ENCODE results near the gene EPHA5.
"Not testable (repeated sequence)": the region's sequence is repeated elsewhere in the genome, so short reads cannot be mapped to it uniquely, and the experiment has no call there.

The EPHA5 gene

GRCh38 chr4:65344278-65344825 lies 325.9 kb downstream of the EPHA5 start:
- DNase-seq, result no peak

DNA sequence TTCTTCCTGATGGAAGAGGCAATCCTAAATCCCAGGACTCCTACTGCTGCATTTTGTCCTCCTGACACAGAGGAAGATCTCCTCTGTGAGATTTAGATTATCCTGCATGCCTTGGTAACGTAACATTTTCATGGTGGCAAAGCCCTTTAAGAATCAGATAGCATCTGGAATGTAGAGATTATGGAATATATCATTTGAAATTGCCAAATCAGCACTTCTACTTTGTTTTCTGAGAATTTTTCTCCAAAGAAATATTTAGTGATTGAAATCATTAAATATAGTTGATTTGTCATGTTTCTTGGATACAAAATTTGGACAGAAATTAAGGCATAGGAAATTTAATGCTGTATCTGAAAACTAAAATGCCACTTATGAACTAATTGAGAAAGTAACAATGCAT lies 326.9 kb downstream of the EPHA5 start:
- no peak for DNase-seq

GRCh38 chr4:65341557-65341956 lies 328.7 kb downstream of the EPHA5 start:
- no peak for DNase-seq

- DNase-seq, result no peak
Observed at GRCh38 chr4:65340382-65341109, 329.7 kb downstream of the EPHA5 start.

DNA sequence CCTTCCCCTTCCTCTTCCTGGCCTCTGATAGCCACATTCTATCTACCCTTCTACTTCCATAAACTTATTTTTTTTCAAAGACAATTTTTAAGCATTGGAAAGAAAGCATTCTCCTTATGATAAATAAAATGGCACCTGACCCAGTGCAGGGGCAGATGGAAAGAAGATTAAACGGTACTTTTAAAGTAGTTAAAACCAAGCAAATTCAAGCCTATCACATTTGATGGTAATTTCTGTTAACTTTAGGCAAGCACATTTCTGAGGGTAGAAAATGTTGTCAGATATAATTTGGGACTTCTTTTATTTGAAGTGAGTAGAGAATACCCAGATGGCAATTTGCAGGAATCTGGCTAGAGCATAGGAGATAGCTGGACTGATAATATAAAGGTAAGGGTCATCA lies 332.9 kb downstream of the EPHA5 start:
- DNase-seq, result no peak

DNA sequence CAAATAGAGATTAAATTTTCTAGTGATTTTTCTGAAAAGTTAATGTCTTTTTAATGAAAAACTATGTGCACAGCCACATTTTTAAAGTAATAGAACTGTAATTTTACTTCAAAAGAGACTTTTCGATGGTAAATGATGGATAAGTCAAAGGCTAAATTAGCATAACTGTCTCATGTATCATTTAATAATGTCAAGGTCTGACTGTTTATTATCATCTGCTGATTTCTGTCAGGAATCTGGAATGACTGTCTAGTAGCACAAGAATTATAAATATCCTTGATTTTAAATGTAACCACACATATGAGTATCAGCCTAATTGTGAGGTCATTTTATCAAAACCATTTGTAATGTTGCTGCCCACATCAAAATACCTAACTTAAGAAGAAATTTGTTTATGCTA lies 333.8 kb downstream of the EPHA5 start:
- DNase-seq, result no peak

DNA sequence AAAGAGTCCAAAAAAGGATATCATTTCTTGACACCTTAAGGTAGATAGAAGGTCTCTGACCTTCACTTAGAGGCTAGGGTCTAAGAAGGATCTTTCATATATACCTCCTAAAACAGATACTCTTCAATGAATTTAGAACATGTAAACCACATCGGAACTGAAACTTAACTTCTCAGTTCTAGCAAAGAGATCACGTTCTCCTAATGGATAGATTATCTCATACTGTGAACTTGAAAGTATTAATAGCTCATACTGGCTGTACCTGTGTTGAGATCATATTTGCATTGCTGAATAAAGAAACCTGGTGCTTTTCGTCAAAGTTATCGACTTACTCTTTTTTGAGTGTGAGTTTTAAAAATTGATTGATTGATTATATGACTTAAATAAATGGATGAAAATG lies 353.8 kb downstream of the EPHA5 start:
- no peak for DNase-seq

DNA sequence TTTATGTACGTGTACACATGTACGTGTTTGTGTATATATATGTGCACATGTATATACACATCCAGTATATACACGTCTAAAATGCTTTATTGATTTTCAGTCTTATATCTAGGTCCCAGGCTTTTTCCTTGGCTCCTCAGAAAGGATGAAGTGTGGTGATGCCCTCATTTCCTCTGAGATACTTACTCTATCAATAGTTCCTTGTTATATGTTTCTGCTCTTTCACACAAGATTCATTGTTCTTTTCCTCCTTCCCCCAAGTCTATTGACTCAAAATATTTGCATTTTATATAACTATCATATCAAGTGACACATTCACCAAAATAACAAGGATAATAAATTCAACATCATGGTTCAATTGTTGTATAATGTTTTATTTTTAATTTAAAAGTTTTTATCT lies 359.2 kb downstream of the EPHA5 start:
- no peak for DNase-seq

DNA sequence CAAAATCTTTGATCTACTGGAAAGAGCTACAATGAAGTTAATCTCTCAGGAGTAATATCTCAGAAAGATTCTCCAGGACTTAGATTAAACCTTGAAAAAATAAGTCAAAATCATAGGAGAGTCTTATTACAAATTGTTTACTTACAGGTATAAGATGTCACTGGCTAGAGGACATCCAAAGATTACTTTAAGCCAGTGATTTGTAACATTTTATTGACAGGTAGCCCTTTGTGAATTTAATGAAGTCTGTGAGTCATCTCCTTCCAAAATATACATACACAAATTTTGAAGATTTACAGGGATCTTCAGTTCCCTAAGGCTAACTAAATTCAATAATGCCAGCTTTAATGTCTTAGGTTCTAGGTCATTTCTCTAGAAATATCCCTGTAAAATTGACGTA lies 359.7 kb downstream of the EPHA5 start:
- DNase-seq, result no peak

DNA sequence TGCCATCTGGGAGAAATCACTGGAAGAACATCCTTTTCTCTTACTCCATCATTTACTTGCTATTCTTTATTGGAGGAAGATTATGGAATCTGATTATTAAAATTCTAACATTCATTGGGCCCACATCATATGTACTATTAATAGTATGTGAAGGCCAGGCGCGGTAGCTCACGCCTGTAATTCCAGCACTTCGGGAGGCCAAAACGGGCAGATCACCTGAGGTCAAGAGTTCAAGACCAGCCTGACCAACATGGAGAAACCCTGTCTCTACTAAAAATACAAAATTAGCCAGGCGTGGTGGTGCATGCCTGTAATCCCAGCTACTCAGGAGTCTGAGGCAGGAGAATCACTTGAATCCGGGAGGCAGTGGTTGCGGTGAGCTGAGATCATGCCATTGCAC lies 361.7 kb downstream of the EPHA5 start:
- not testable (repeated sequence) for DNase-seq

DNA sequence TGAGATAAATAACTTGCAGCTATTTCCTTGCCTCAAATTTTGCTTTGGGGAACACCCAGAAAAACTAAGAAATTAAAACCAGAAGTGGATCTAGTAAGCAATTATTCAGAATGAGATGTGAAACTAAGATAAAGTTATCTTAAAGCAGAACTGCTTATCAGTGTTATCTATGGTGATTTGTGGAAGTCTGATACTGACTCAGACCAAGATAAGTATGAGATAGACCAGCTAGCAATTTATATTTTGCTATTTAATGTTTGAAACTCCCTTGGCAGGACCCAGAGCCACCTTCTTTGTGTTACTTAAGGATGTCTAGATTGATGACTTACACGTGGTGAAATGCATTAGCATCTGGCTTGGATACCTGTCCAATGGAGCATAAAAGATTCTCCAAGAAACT lies 368.1 kb downstream of the EPHA5 start:
- no peak for DNase-seq

- no peak for DNase-seq
Observed at GRCh38 chr4:65296246-65296645, 374.0 kb downstream of the EPHA5 start.

GRCh38 chr4:65287071-65287470 lies 383.2 kb downstream of the EPHA5 start:
- no peak for DNase-seq

Measured in effector CD4-positive, alpha-beta T cell (primary cell).